ENCODE results near the gene RFC4. TPM values are rescaled to one million over a fixed set of nuclear protein-coding genes. Genes with fewer than 3 reads are reported as not detected.

RFC4 gene
- total and polyA plus RNA-seq, 2 of the 8 experiments (the other 6 are each of a cell fraction or from before 2014, with no cell fraction given), result 21.8 to 86.9 TPM

- TF ChIP-seq CHD7 (IDR thresholded peaks at IDR 0.05; ENCODE audit: insufficient replicate concordance, low read length), result no peak
- TF ChIP-seq SUZ12 (IDR thresholded peaks at IDR 0.05; ENCODE audit: low read length), result no peak
- no peak for TF ChIP-seq RXRA (IDR thresholded peaks at IDR 0.05; ENCODE audit: insufficient read depth, low read depth, low read length)
- TF ChIP-seq CHD2 (IDR thresholded peaks at IDR 0.05; ENCODE audit: low read length), result no peak; the same call in 1 of the 2 replicates
- no peak for TF ChIP-seq FOSL1 (IDR thresholded peaks at IDR 0.05; ENCODE audit: insufficient read depth, low read depth, low read length)
- no peak for TF ChIP-seq TCF12 (IDR thresholded peaks at IDR 0.05; ENCODE audit: low read depth, low read length)
- no peak for TF ChIP-seq MAFK (IDR thresholded peaks at IDR 0.05; ENCODE audit: low read depth, low read length)
- TF ChIP-seq POLR2AphosphoS5 (IDR thresholded peaks at IDR 0.05; ENCODE audit: low read depth, low read length), result peak; percentile 92
- TF ChIP-seq POLR2A (IDR thresholded peaks at IDR 0.05; ENCODE audit: control extremely low read depth in 1 of 2, low read depth in 2 of 2, low read length in 2 of 2), result no peak; a peak in 1 of 3 replicates
- TF ChIP-seq CHD1 (IDR thresholded peaks at IDR 0.05; ENCODE audit: low read depth, low read length), result no peak
These were observed 16.6 kb downstream of the RFC4 start (continued) for GRCh38 chr3:186789554-186790260.

All from H1 (cell line).